HepG2 (cell line): ENCODE measurements around the gene NAA35. TPM values are rescaled to one million over a fixed set of nuclear protein-coding genes. Genes with fewer than 3 reads are reported as not detected.
"Not testable (repeated sequence)": the region's sequence is repeated elsewhere in the genome, so short reads cannot be mapped to it uniquely, and the experiment has no call there.

Source experiments
- ATAC-seq: fragments of 200-7000 bp; cut with Tn5 transposase; 3 replicates; pipeline ENCODE4 v1.9.1; 2020; ENCODE audit warnings: mild to moderate bottlenecking, moderate library complexity
- BruUV-seq: library from RNA; stranded (reverse); fragments of 400-500 nt; replicated peaks from 2 replicates; lab custom pipeline; 2021; lab: Mats Ljungman, UMichigan
- CTCF ChIA-PET: fragments of 300-600 bp; formaldehyde crosslinking; extraction: SDS; loops from one replicate; lab custom pipeline; 2021; ENCODE audit warnings: low total read pairs, inconsistent platforms, low intra/inter-chr PET ratio; lab: Yijun Ruan, JAX
- POLR2A ChIA-PET: fragments of 350-600 bp; sonication (Branson Sonifier 250); formaldehyde crosslinking; loops from one replicate; lab custom pipeline; 2020; ENCODE audit warnings: antibody characterized with exemption, inconsistent platforms; lab: Yijun Ruan, JAX
- DNase-seq: peaks from one replicate; pipeline ENCODE4 v3.0.0-alpha.2; 2015; ENCODE audit warnings: low spot score
- FAIRE-seq: peaks from 3 replicates; lab custom pipeline; 2011; peaks lifted over from hg19 to GRCh38; lab: Jason Lieb, UNC
- H2AFZ ChIP-seq: one replicate; pipeline ENCODE4 v1.6.1; 2011; ENCODE audit warnings: low read length, inconsistent platforms
- H3K27ac ChIP-seq: fragments of 300-600 bp; 3 replicates; pipeline ENCODE4 v1.8.0; 2011; ENCODE audit warnings: mixed run types, mild to moderate bottlenecking, mixed read lengths, low read length, inconsistent platforms; ENCODE audit not compliant: insufficient read depth; ENCODE audit errors: extremely low read length
- H3K27me3 ChIP-seq, 2 experiments: fragments of 200-600 bp in 1 of 2; 2 replicates in 1 of 2; 3 replicates in 1 of 2; pipeline versions ENCODE4 v1.6.0 to v1.8.0; 2011; ENCODE audit warnings: low read length in 2 of 2, mild to moderate bottlenecking in 2 of 2, moderate library complexity in 2 of 2, inconsistent platforms in 1 of 2; ENCODE audit not compliant: insufficient read depth in 2 of 2, control insufficient read depth in 1 of 2
- H3K36me3 ChIP-seq, 2 experiments: fragments of 200-600 bp in 1 of 2; replicated peaks in 1 of 2; 2 replicates in 1 of 2; 3 replicates in 1 of 2; pipeline versions ENCODE4 v1.5.1 to v1.8.0; 2011; ENCODE audit warnings: low read length in 2 of 2, inconsistent platforms in 1 of 2; ENCODE audit not compliant: insufficient read depth in 2 of 2, control insufficient read depth in 1 of 2
- H3K4me1 ChIP-seq: 2 replicates; pipeline ENCODE4 v1.5.1; 2012; ENCODE audit warnings: low read length, inconsistent platforms; ENCODE audit not compliant: insufficient read depth
- H3K4me2 ChIP-seq: 2 replicates; pipeline ENCODE4 v1.6.0; 2011; ENCODE audit warnings: low read depth, low read length, inconsistent platforms
- H3K4me3 ChIP-seq, 3 experiments: fragments of 200-600 bp in 1 of 3; sonication (generic), shearing (Covaris generic) in 1 of 3; replicated peaks in 1 of 3; 2 replicates each; pipeline ENCODE4 v1.5.1; 2011 to 2016; ENCODE audit warnings: low read length in 3 of 3, inconsistent platforms in 2 of 3, low read depth in 2 of 3, mild to moderate bottlenecking in 2 of 3, control low read depth in 1 of 3, mixed read lengths in 1 of 3; ENCODE audit not compliant: insufficient read depth in 1 of 3
- H3K79me2 ChIP-seq: one replicate; pipeline ENCODE4 v1.6.1; 2011; ENCODE audit warnings: low read length, inconsistent platforms; ENCODE audit not compliant: insufficient read depth
- H3K9ac ChIP-seq: 2 replicates; pipeline ENCODE4 v1.6.0; 2011; ENCODE audit warnings: mild to moderate bottlenecking, low read depth, low read length, inconsistent platforms; ENCODE audit not compliant: insufficient read depth
- H3K9me3 ChIP-seq: 2 replicates; pipeline ENCODE4 v1.5.1; 2012; ENCODE audit warnings: mild to moderate bottlenecking, low read length
- H4K20me1 ChIP-seq: 2 replicates; pipeline ENCODE4 v1.6.0; 2011; ENCODE audit warnings: inconsistent platforms, mild to moderate bottlenecking, low read length, moderate library complexity; ENCODE audit not compliant: insufficient read depth
- HNRNPK ChIP-seq: fragments of 200-400 bp; formaldehyde crosslinking; IDR thresholded peaks from 2 replicates; pipeline ENCODE4 v1.6.1; 2018; ENCODE audit warnings: low read length, low read depth, moderate library complexity, mild to moderate bottlenecking; ENCODE audit not compliant: poor library complexity, severe bottlenecking
- MAFF ChIP-seq: IDR thresholded peaks from 2 replicates; pipeline ENCODE4 v1.6.1; 2011; ENCODE audit warnings: low read depth, low read length, improper control_type of control experiment
- MAX ChIP-seq: IDR thresholded peaks from 2 replicates; pipeline ENCODE4 v1.6.1; 2012; ENCODE audit warnings: inconsistent platforms
- MEF2D ChIP-seq: sonication (generic); formaldehyde crosslinking; IDR thresholded peaks from 2 replicates; pipeline ENCODE4 v1.5.1; 2020; ENCODE audit warnings: mild to moderate bottlenecking, missing genetic modification reagents
- ZNF547 ChIP-seq: sonication (generic); formaldehyde crosslinking; IDR thresholded peaks from 2 replicates; pipeline ENCODE4 v1.5.1; 2020; ENCODE audit warnings: mild to moderate bottlenecking, missing genetic modification reagents
- ZNF775 ChIP-seq: sonication (generic); formaldehyde crosslinking; IDR thresholded peaks from 2 replicates; pipeline ENCODE4 v1.4.0; 2020; ENCODE audit warnings: missing genetic modification reagents, mild to moderate bottlenecking, moderate library complexity, borderline replicate concordance
- ZNF879 ChIP-seq: sonication (generic); formaldehyde crosslinking; IDR thresholded peaks from 2 replicates; pipeline ENCODE4 v1.8.1; 2023; ENCODE audit warnings: missing genetic modification reagents
- WGBS: methylation state at CpG from one replicate; pipeline ENCODE4 v1.1.6; 2017; ENCODE audit warnings: low lambda C conversion rate; 5-methylcytosine and 5-hydroxymethylcytosine counted together
- in situ Hi-C: cut with HindIII; loops from 2 replicates; pipeline ENCODE4 v1.10.0; 2017; ENCODE audit warnings: low pct_unique_long_range_greater_than_20kb; ENCODE audit not compliant: extremely low pct_ligation_motif_present
- intact Hi-C: fragments of 100-400 bp; cut with micrococcal nuclease; formaldehyde crosslinking; loops from one replicate; pipeline ENCODE4 v1.10.0; 2022; ENCODE audit not compliant: unreplicated experiment
- polyA plus RNA-seq, 8 experiments: library from polyadenylated mRNA; depleted of rRNA in 3 of 8; stranded (reverse) in 7 of 8; unstranded in 1 of 8; fragments of >200 nt; fragmentation: Illumina TruSeq in 4 of 8; extraction: Trizol in 4 of 8; gene quantifications; 2 replicates each; pipeline versions ENCODE4 v1.2.1 to v1.2.3, GENCODE V29; 2011 to 2016; ENCODE audit warnings: low read depth in 4 of 8, missing spikeins in 1 of 8, mixed read lengths in 1 of 8; ENCODE audit not compliant: insufficient read depth in 1 of 8
- total RNA-seq, 5 experiments: library from RNA; depleted of rRNA; stranded (reverse); fragments of >200 nt; fragmentation: Illumina TruSeq; extraction: Trizol; gene quantifications; 2 replicates each; pipeline ENCODE4 v1.2.3, GENCODE V29; 2016; ENCODE audit warnings: low read depth in 1 of 5

NAA35 gene
- total and polyA plus RNA-seq, 2 of the 13 experiments (the other 11 are each of a cell fraction or from before 2014, with no cell fraction given) = 21.6 to 28.9 TPM

DNA sequence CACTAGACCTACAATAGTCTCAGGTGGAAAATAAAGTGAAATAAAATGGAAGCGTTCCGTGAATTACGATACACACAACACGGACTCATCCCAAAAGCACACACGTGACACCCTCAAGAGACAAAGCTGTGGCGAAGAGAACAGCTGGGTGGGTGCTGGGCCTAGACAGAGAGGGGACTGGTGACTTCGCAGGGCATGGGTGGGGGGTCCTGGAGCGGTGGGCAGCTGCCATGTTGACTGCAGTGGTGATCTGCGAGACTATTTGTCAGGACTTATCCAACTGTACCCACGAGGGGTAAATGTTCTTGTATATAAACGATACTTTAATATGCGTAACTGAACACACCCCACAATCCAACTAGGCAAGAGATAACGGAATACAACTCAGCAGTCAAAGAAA lies 106.4 kb downstream of the NAA35 start:
- CTCF ChIA-PET = no interaction called here

GRCh38 chr9:86048018-86048742 lies 107.2 kb downstream of the NAA35 start:
- WGBS = 43% methylated on average over 6 of the region's 7 CpGs
- H3K27me3 ChIP-seq, CTCF ChIA-PET, H4K20me1 ChIP-seq, H3K9ac ChIP-seq, H3K36me3 ChIP-seq, H3K9me3 ChIP-seq, POLR2A ChIA-PET, H3K4me3 ChIP-seq, H3K79me2 ChIP-seq, DNase-seq, H3K27ac ChIP-seq, H3K4me2 ChIP-seq, in situ Hi-C loops, ATAC-seq, FAIRE-seq, H3K4me1 ChIP-seq, intact Hi-C loops, H2AFZ ChIP-seq, BruUV-seq: not testable (repeated sequence)

More for the DNA sequence above, 106.4 kb downstream of the NAA35 start:
- DNase-seq = no peak
- Histone ChIP-seq H3K4me3 (no peak overlapping the region), H4K20me1 (no peaks in the 10 kb centered on the region), H3K9me3 (no peaks in the 10 kb centered on the region), H3K27me3 (peaks cover 0 to 2% of the 10 kb centered on the region in 2 experiments; a peak in 1 of 5 replicates), H3K4me1 (no peaks in the 10 kb centered on the region)
- 74% methylated on average over 12 of the region's 13 CpGs for WGBS
- intact Hi-C loops = no loop called here
- no peak for TF ChIP-seq MAFF
- TF ChIP-seq ZNF775 (CRISPR knock-in tag) = no peak
- TF ChIP-seq HNRNPK = no peak
- TF ChIP-seq MEF2D = no peak
- no peak for TF ChIP-seq ZNF879 (CRISPR knock-in tag)
- TF ChIP-seq MAX = no peak
- no peak for TF ChIP-seq ZNF547
- TF ChIP-seq, all 625 proteins: peak for 0
- ATAC-seq (no peak), FAIRE-seq (no peak)
- Histone ChIP-seq H3K9ac (no peak overlapping the region), H3K4me2 (no peak overlapping the region), H3K79me2 (no peaks in the 10 kb centered on the region), H3K36me3 (no peaks in the 10 kb centered on the region), H2AFZ (no peak overlapping the region), H3K27ac (no peak overlapping the region)
- no TSS peak for BruUV-seq
- in situ Hi-C loops = no loop called here
- POLR2A ChIA-PET = no interaction called here
